ENCODE results near the gene ETS2.
A peak's percentile ranks its signal among the peaks of the same experiment; 100 is the strongest.

The ETS2 gene

GRCh38 chr21:38814126-38815059 is 8.7 kb downstream of the ETS2 start:
- TF ChIP-seq CTCF (conservative IDR thresholded peaks at IDR 0.05; ENCODE audit: control insufficient read depth, insufficient read depth, low read depth, low read length): no peak
- DNase-seq (ENCODE audit: low read depth): no peak
- H3K4me3 ChIP-seq (ENCODE audit: control insufficient read depth, low read depth, low read length): no peak overlapping the region

GRCh38 chr21:38815060-38815405 is 9.3 kb downstream of the ETS2 start:
- no peak overlapping the region for H3K4me3 ChIP-seq (ENCODE audit: control insufficient read depth, low read depth, low read length)
- no peak for TF ChIP-seq CTCF (conservative IDR thresholded peaks at IDR 0.05; ENCODE audit: control insufficient read depth, insufficient read depth, low read depth, low read length)
- DNase-seq (ENCODE audit: low read depth): peak; percentile 65

- no peak for TF ChIP-seq CTCF (conservative IDR thresholded peaks at IDR 0.05; ENCODE audit: control insufficient read depth, insufficient read depth, low read depth, low read length)
- DNase-seq (ENCODE audit: low read depth): no peak
- no peak overlapping the region for H3K4me3 ChIP-seq (ENCODE audit: control insufficient read depth, low read depth, low read length)
Measured at GRCh38 chr21:38816400-38816977, 10.8 kb downstream of the ETS2 start.

- H3K4me3 ChIP-seq (ENCODE audit: control insufficient read depth, low read depth, low read length): no peak overlapping the region
- no peak for TF ChIP-seq CTCF (conservative IDR thresholded peaks at IDR 0.05; ENCODE audit: control insufficient read depth, insufficient read depth, low read depth, low read length)
- DNase-seq (ENCODE audit: low read depth): peak; percentile 85
Measured at GRCh38 chr21:38817371-38818324, 11.9 kb downstream of the ETS2 start.

- TF ChIP-seq CTCF (conservative IDR thresholded peaks at IDR 0.05; ENCODE audit: control insufficient read depth, insufficient read depth, low read depth, low read length): no peak
- H3K4me3 ChIP-seq (ENCODE audit: control insufficient read depth, low read depth, low read length): no peak overlapping the region
- no peak for DNase-seq (ENCODE audit: low read depth)
Measured at GRCh38 chr21:38818325-38818723, 12.6 kb downstream of the ETS2 start.

GRCh38 chr21:38819051-38819718 is 13.5 kb downstream of the ETS2 start:
- no peak for TF ChIP-seq CTCF (conservative IDR thresholded peaks at IDR 0.05; ENCODE audit: control insufficient read depth, insufficient read depth, low read depth, low read length)
- DNase-seq (ENCODE audit: low read depth): no peak
- H3K4me3 ChIP-seq (ENCODE audit: control insufficient read depth, low read depth, low read length): no peak overlapping the region

All from fibroblast of mammary gland (primary cell).